ENCODE results near the gene SERPINB13.

- TF ChIP-seq CTCF (IDR thresholded peaks at IDR 0.05) = no peak
- TF ChIP-seq POLR2A (IDR thresholded peaks at IDR 0.05) = no peak
Observed at GRCh38 chr18:63624863-63625262, 37.7 kb downstream of the SERPINB13 start.
